Right renal cortex interstitium (tissue), 3 donors: ENCODE results near the gene STPG3. TPM values are rescaled to one million over a fixed set of nuclear protein-coding genes. Genes with fewer than 3 reads are reported as not detected.

Experiments
- DNase-seq, 3 donors: peaks; one replicate each; pipeline ENCODE4 v3.0.0-alpha.2; 2013; ENCODE audit warnings: low read depth in 3 of 3, low spot score in 2 of 3
- polyA plus RNA-seq, 3 donors: library from polyadenylated mRNA; unstranded; fragments of 120-200 nt; gene quantifications; one replicate each; pipeline ENCODE4 v1.2.1, GENCODE V29; 2013; ENCODE audit not compliant: insufficient read length in 3 of 3

The STPG3 gene
- polyA plus RNA-seq, 3 donors, result 0.75 to 1.6 (median 1.1) TPM

DNA sequence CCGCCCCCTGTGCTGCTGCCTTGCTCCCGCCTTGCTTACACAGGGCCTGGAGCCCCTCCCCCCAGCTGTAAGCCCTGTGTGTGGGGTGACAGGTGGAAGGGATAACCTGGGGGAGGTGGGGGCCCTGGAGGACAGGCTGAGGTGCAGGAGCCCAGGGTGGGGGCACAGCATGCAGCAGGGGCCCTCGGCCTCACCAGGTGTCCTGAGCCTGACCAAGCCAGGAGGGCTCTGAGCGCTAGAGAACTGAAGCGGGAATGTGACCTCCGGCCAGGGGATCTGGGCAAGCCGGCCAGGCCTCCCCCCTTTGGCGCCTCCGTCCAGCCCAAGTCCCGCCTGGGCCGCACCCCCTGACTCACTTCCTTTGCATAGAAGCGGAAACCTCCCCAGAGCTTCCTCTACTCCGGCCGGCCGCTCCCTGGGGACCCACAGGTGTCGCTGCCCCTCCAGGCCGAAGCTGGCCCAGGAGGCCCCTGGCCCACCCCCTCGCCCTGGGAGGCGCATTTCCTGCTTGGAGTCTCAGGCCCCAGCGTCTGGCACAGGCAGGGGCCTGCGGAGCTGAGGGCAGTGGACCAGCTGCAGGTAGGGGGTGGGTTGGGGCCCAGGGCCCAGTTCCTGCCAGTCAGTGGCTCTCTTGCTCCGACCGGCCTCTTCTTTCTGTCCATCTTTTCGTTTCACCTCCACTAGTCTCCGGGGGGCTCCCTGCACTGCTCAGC is 26.4 kb downstream of the STPG3 start, which contains the start of gene TOR4A:
TSS of gene TOR4A (plus strand) at position 398 of the 713 bp plus-strand sequence. CDS start 964 bp downstream, outside the sequence.
- DNase-seq, result no peak

DNA sequence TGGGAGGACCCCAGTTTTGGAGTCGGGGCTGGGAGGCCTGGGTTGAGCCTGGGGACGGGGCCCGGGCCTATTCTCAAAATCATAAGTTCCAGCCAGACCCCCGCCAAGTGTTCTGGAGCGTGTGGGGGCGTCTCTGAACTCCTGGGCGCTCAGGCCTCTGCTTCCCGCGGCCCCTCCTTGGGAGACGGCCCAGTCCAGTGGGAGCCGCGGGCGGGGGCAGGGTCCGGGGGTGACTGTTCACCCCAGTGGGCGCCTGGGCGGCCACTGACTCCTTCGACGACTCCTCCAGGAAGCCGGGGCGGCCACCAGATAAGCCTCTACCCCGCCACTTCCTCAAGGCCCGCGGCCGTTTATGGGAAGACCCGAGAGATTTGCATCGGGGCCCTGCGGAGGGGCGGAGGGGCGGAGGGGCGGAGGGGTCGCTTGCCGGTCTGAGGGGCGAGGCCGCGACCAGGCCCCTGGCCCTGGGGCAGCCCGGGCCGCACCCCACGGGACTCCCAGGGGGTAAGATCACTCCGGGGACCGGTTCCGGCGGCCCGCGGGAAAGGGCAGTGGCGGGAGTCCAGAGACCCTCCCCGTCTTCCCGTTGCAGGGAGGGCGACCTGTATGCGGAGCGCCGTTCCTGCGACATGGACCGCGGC is 27.1 kb downstream of the STPG3 start:
- DNase-seq, result no peak

DNA sequence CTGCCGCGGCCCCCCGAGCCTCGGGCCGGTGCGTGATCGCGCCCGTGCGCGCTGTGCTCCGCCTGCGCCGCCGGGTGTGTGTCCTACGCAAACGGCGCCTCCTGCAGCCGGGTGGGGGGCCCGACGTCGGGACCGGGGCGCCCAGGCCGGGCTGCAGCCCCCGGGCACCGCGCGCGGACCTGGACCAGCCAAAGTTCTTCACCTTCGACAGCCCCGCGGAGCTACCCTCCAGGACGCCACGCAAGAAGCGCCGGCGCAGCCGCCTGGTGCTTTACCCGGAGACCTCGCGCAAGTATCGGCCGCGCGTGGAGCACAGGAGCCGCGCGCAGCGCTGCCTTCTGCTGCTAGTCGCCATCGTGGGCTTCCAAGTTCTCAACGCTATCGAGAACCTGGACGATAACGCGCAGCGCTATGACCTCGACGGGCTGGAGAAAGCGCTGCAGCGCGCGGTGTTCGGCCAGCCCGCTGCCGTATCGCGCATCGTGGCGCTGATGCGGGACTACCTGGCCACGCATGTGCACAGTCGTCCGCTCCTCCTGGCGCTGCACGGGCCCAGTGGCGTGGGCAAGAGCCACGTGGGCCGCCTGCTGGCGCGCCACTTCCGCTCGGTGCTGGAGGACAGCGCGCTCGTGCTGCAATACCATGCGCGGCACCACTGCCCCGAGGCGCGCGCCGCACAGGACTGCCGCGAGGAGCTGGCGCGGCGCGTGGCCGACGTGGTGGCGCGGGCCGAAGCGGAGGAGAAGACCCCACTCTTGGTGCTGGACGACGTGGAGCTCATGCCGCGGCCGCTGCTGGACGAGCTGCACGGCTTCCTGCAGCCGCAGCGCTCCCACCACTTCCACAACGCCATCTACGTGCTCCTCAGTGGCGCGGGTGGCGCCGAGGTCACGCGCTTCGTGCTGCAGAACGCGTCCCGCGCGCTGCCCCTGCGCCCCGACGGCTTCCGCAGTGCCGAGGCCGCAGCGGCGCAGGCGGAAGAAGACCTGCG is 27.9 kb downstream of the STPG3 start:
- DNase-seq, result no peak

DNA sequence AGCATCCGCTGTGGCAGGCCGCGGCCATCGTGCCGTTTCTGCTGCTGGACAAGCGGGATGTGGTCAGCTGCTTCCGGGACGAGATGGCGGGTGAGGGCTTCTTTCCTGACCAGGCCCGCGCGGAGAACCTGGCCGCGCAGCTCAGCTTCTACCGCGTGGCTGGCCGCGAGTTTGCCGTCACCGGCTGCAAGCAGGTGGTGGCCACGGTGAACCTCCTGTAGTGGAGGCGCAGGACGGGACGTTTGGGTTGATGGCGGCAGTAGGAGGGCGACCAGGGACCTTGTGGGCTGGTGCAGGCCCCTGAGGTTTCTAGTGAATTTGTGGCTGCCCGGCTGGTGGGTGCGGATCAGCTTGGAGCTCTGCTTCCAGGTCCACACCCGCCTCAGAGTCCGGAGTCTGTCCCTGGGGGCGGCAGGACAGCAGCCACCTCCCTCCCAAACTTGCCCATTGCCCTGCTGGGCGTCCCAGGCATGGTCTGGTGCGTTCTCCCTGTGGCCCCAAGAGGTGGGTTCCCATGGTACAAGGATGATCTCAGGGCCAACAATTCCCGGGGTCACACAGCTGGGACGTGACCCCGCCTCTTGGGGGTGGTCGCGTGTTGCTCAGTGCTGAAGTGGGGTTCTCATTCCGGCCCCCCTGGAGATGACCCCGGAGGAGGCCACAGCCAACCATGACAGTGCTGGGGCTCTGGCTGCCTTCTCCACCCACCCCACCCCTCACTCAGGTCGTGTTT is 28.8 kb downstream of the STPG3 start:
- DNase-seq, result no peak

DNA sequence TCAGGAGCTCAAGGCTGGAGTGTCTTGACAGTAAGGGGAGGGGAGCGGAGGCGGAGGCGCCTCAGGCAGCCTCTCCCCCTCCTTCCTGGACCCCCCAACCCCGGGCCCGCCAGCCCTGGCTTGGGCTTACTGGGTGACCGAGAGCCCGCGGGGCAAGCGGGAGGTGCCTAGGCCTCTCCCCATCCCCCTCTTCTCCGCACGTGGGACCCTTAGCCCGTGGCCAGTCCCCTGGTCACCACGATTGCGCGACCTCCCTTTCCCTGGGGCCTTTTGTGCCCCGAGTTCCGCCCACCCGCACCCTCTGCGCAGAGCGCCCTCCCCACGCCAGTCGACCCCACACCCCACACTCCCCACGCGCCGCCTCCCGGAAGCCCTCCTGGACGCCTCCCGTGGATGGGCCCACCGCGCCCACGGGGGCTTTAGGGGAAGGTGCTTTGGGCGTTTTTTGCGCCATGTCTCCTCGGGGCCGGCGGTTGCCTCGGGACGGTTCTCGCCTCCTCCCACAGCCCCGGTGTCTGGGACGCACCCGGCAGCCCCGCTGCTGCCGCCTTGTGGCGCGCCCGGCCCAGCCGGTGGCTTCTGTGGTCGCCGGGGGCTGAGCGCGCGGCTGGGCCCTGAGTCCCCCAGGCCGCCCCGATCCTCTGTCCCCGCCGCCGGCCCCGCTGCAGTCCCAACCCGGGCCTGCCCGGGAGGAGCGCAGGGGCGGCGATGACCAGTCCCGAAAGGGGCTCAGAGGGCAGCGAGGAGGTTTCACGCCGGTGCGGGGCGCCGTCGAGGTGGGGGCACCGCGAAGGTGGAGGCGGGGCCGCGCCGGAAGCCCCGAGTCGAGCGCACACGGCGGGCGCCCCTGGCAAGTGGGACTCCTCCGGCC is 29.6 kb downstream of the STPG3 start:
- DNase-seq, result no peak

DNA sequence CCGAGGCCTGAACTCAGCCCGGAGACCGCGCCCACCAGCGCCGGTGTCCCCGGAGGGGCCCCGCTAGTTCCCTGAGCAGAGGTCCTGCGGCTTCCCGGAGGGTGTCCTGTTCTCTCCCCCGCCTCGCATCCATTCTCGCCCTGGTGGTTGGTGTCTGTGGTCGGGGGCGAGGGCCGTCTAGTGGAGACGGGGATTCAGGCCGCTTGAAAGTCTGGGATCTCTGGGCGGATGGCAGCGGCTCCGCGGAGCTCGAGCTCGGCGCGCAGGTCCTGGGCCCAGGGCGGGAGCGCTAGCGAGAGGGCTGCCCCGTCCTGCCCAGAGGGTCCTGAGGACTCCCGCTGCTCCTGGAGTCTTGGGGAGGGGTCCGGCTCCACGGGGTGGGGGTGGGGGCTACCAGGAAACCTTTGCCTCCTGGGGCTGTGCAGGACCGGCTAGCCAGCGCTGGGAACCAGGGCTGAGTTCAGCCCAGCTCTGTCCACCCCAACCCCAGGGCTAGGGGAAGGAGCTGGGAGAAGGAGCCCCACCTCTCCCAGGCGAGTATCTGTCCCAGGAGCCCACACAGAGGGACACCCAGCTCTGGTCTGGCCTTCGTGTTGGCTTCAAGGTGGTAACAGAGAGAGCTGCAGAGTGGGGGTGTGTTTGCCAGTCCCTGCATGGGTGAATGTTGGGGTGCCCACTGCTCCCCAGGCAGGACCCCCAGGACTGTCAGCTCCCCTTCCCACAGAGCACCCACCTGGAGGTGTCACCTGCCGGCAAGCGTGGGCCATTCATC is 30.4 kb downstream of the STPG3 start:
- no peak for DNase-seq

DNA sequence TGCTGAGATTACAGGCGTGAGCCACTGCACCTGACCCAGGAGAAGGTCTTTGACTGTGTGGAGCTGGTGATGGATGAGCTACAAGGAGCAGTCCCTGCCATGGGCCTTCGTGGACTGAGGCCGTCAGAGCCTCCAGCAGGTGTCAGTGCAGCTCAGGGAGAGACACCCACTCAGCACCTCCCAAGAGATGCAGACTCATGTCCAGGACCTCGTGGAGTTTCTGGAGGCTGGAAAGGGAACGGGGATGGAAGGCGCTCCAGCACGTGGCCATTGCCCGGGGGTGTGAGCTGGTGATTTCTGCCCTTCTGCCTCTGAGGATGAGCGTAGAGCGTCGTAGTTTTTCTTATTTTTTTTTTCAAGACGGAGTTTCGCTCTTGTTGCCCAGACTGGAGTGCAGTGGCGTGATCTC is 35.9 kb downstream of the STPG3 start:
- no peak for DNase-seq

DNA sequence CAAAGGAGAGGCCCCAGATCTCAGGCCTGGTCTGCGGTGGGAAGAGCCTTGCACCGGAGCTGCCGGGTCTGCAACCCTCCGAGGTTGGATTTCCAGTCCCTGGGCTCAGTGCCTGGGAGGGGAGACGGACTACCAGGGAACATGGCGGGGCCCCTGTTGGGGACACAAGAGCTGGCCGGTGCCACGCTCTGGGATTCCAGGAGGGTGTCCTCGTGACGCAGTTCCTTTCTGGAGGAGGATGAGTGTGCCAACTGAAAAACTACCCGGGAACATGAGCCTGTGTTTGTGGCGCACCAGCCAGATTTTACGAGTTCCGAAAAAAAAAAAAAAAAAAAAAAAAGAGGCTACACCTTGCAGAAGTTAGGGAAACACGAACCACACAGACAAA is 42.0 kb downstream of the STPG3 start:
- DNase-seq, result no peak

DNA sequence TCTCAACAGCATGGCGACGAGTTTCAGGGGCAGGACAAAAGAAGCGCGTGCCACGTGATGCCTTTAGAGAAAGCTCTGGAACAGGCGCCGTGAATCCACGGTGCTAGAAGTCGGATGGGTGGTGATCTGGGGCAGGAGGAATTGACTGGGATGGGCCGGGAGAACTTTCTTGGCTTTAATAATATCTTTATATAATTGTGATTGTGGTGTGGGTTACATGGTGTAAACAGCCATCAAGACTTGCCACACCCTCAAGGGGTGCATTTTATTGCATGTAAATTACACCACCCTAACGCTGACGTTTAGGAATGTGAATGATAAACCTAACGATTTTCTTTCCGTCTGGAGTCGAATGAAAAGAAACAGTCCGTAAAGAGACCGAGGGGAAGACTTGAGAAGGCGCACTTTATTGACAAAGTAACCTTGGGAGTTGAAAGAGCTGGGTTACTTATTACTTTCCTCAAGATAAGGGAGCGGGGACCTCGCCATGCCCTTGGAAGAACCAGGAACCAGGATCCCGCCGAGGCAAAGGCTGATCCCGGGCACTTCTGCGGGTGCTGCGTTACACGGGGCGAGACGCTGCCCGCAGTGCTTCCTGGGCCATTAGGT is 42.5 kb downstream of the STPG3 start:
- no peak for DNase-seq

DNA sequence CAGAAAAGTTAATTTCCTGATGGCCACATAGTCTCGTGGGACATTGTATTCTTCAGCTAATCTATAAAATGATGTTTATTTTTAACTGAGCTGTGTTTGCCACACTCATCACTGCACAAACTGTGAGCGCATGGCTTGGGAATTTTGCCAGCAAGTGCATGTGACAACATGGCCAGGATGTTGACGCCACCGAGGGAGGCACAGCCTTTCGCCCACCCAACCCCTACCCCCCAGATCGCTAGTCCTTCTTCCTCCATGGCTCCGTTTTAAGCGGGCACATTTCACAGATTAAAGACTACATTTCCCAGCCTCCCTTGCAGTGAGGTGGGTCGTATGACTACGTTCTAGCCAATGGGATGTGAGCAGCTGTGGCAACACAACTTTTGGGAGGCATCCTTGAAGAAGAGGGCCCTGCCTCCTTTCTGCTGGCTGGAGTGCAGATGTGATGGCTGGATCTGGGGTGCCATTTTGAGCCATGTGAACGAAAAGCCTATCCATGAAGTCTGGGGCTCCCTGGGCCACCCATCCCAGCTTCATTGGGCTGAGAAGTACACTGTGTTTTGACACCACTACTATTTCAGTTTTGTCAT is 43.1 kb downstream of the STPG3 start:
- no peak for DNase-seq

DNA sequence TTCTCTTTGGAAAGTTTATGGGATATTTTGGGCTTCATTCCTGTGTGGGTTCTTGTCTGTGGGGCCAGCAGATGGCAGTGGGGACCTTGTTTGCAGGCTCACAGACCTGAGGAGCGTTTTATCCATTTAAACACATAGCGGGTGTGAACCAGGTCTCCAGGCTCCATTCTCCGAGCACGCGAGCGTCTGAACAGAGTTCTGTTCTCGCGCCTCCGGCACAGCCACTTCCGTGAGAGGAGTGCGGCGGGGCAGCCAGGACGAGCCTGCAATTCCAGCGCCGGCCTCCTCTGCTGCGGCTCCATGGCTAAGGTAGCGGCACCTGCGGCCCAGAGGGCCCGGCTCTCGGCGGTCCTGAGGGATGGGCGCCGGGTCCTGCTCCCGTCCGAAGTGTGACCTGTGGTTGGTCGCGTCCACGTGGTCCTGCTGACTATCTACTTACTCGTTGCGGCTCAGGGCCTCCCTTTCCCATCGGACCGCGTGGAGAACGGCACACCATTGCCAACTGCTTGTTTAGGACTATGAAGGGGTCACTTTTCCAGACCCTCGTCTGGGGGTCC is 43.7 kb downstream of the STPG3 start:
- DNase-seq, result no peak

DNA sequence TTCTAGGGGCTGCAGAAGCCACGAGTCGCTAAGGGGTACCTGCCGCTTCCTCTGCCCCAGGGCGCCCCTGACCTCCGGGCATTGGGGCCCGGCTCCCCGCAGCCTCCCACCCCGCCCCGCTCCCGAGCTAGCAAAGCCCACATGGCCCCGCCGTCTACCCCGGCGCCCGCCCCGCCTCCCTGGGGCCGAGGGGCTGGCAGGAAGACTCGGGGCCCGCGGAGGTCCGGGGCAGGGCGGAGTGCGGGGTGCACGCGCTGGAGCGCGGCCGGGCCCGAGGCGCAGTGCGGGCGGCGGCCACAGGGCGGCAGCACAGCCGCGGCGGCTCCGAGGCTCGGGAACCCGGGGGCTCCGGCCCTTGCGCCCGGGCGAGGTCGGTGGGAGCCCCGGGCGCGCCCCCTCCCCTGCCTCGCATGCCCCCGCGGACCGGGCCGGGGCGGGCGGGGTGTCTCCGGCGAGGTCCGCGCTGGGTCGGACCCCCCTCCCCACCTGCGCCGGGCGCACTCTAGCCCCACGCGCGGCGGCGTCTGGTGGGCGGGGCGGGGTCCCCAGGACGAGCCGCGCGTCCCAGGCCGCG is 44.2 kb downstream of the STPG3 start:
- DNase-seq, result no peak

DNA sequence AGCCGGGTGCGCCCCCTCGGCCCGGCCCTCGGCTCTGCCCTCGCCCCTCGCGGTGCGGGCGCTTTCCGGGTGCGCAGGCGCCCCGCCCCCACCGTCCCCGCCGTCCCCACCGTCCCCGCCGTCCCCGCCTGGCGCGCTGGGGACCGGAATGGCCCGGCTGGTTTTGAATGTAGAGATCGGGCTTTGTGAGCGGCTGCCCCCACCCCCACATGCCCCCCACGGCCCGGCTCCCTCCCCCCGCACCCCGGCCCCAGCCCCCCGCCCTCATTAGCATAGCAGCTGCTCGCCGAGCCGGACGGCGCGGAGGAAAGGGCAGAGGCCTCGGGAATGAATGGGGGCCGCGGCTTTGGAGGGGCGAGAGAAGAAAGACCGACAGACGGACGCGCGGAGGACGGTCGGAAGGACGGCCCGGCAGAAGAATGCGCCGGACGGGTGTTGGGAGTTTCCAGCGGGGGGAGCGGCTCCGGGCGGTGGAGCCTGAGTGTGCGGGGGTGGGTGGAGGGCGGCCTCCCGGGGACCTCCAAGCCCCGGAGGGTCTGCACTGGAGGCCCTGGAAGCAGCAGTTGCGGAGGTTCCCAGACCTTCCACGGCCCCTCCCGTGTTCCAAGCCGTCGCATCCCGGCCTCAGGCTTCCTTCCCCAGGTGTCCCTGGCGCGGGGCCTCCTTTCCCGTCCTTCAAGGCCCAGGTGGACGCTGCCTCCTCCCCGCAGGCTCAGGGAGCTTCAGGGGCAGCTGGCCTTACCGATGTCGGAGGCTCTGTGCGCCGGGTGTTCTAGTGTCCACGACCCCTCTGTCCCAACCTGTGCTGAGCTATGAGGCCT is 45.0 kb downstream of the STPG3 start:
- DNase-seq, result no peak

DNA sequence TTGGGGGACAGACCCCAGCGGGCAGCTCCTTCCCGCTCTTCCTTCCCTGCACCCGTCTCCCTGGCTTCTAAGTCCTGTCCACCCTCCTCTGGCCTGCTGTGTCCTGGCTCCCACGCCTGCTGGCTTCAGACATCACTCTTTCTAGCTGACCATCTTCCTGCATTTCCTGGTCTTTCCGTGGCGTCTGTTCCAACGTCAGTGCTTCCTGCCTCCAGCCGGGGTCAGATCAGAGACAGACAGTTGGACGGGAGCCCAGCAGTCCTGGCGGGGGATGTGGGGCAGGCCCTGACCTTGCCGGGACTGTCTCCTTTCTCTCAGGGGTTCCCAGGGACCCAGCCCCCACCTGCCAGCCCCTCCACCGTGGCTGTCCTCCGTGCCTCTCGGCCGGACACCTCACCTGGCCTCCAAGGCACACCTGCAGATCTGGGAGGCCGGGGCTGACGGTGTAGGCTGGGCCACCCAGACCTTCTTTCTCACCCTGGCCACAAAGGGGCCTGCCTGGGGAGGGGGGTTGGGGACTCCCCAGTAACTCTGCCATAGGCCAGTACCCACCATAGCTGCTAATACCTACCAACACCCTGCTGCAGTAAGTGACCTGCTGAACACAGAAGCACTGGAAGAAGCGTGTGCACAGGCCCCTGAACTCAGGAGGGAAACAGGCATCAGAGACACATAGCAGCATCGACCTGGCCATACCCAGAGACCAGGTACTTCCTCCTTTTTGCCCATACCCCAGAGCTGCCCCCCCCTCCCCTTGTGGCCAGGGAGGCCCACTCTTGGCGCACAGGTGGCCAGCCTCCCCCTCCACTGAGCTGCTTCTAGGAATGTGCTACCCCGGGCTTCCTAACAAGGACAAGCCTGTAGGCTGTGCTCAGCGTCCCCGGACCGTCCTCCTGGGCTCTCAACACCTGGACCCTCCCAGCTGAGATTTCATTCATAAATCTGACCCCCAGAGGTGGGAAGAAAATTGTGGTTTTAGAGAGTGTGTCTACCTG is 45.9 kb downstream of the STPG3 start:
- DNase-seq, result no peak

DNA sequence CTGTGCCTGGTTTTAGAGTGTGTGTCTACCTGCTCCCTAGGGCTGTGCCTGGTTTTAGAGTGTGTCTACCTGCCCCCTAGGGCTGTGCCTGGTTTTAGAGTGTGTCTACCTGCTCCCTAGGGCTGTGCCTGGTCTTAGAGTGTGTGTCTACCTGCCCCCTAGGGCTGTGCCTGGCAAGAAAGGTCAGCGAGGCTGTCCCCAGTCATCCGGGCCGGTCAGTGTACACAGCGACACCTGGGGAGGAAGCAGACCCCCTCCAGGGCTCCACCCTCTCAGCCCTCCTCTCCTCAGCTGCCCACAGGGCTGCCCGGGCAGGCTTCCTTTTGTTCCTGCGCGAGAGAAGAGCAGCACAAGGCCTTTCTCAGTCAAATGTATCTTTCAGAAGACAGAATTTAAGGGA is 46.9 kb downstream of the STPG3 start:
- DNase-seq, result no peak
